Cardiac fibroblast (primary cell): Measurements from ENCODE around the gene MLYCD.

Experiments
- DNase-seq, 2 donors: peaks; one replicate each; pipeline versions ENCODE4 v3.0.0 to v3.0.0-alpha.2; 2010; ENCODE audit warnings: low read depth in 2 of 2
- H3K4me3 ChIP-seq, 2 donors: replicated peaks in 1 of 2; 1 replicate in 1 of 2; 2 replicates in 1 of 2; pipeline ENCODE4 v1.5.1; 2011; ENCODE audit warnings: low read depth in 2 of 2, low read length in 2 of 2, mild to moderate bottlenecking in 2 of 2, moderate library complexity in 1 of 2
- TF ChIP-seq, protein P1 (sequence below): IDR thresholded peaks from one replicate; pipeline ENCODE4 v1.5.1; 2011; ENCODE audit warnings: low read depth, mild to moderate bottlenecking, low read length, inconsistent platforms

MLYCD gene

DNA sequence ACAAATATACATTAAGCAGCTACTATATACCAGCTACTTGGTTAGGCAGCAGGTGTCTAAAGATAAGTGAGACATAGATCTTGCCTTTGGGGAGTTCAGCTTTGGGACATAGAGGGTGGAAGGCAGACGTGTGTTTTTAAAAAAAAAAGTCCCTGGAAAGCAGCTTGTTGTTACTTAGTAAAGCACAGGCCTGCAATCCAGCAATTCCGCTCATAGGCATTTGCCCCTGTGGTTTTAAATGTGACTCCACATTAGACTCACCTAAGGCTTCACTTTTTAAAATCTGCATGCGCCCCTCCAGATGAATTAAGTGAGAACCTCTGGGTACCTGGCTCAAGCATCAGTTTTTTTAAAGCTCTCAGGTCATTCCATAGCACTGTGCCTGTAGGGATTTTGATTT lies 7.2 kb upstream of the MLYCD start:
- TF ChIP-seq, protein P1, sequence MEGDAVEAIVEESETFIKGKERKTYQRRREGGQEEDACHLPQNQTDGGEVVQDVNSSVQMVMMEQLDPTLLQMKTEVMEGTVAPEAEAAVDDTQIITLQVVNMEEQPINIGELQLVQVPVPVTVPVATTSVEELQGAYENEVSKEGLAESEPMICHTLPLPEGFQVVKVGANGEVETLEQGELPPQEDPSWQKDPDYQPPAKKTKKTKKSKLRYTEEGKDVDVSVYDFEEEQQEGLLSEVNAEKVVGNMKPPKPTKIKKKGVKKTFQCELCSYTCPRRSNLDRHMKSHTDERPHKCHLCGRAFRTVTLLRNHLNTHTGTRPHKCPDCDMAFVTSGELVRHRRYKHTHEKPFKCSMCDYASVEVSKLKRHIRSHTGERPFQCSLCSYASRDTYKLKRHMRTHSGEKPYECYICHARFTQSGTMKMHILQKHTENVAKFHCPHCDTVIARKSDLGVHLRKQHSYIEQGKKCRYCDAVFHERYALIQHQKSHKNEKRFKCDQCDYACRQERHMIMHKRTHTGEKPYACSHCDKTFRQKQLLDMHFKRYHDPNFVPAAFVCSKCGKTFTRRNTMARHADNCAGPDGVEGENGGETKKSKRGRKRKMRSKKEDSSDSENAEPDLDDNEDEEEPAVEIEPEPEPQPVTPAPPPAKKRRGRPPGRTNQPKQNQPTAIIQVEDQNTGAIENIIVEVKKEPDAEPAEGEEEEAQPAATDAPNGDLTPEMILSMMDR = no peak
- no peak for DNase-seq
- no peak overlapping the region for H3K4me3 ChIP-seq

DNA sequence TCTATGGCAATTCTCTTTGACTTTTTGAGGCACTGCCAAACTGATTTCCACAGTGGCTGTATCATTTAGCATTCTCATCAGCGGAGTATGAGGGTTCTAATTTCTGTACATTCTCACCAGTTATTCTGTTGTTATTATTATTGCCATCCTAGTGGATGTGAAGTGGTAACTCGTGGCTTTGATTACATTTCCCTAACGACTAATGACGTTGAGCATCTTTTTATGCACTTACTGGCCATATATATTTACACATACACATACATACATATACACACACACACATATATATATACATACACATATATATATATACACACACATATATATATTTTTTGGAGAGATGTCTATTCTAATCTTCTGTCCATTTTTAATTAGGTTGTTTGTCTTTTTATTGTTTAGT lies 3.7 kb upstream of the MLYCD start:
- no peak for DNase-seq
- TF ChIP-seq, protein P1 = no peak
- H3K4me3 ChIP-seq = no peak overlapping the region

DNA sequence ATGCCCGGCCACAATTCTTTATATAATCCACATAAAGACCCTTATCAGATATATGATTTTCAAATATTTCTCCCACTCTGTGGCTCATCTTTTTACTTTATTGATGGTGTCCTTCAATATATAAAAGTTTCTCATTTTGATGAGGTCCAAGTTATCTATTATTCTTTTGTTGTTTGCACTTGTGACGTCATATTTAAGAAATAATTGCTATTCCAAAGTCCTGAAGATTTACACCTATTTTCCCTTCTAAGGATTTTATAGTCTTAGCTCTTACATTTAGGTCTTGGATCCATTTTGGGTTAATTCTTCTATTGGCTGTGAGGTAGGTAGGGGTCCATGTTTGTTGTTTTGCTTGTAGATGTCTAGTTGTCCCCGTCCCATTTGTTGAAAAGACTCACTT lies 3.0 kb upstream of the MLYCD start:
- no peak overlapping the region for H3K4me3 ChIP-seq

DNA sequence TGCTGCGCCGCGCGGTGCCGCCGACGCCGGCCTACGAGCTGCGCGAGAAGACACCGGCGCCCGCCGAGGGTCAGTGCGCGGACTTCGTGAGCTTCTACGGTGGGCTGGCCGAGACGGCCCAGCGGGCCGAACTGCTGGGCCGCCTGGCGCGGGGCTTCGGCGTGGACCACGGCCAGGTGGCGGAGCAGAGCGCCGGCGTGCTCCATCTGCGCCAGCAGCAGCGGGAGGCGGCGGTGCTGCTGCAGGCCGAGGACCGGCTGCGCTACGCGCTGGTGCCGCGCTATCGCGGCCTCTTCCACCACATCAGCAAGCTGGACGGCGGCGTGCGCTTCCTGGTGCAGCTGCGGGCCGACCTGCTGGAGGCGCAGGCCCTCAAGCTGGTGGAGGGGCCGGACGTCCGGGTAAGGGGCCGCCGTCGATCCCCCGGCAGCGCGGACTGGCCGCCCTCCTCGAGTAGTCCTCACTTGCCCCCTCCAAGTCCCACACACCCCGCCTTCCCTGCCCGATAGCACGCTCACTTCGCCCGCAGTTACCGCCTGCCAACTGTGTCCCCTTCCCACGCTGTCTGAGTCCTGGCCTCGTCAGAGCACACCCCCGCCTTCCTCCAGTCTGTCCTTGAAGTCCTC lies 470 bp downstream of the MLYCD start:
- DNase-seq = peak; percentile 59 to 67
- H3K4me3 ChIP-seq = peak overlapping the region; percentile 58 to 63
- TF ChIP-seq, protein P1 = no peak

More for the DNA sequence above, 3.0 kb upstream of the MLYCD start:
- no peak for DNase-seq
- TF ChIP-seq, protein P1 = no peak

DNA sequence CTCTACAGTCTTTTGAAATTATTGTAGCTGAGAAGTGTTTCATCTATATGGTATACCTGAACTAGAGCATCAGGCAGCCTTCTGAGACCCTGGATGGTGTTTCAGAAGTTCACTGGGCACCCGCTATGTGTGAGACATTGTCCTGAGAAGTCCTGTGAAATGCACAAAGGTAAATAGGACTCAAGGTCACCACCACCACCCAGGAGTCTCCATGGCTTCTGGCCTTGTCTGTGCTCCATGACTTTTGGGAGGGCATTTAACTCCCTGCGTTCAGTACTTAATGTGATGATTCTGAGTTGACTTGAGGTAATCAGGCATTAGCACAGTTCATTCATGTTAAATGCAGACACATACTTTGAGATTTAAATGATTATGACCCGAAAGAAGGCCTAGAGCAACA lies 1.1 kb downstream of the MLYCD start:
- TF ChIP-seq, protein P1 = no peak
- no peak for DNase-seq
- peak overlapping the region; percentile 58 to 63 for H3K4me3 ChIP-seq

DNA sequence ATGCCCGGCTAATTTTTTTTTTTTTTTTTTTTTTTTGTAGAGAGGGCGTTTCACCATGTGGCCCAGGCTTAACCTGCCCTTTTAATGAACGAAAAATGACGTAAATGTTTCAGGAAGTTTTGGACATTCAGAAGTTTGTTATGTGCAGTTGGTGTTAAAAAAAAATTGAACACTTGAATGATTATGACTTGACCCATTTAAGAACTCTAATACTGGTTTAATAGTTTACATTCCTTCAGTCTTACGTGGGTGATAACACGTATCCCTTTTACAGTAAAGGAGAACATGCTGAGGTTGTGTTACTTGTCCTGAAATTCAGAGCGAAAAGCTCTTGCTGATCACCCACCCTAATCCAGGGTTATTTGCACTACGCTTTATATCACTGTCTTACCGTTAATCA lies 1.7 kb downstream of the MLYCD start:
- TF ChIP-seq, protein P1 = no peak
- H3K4me3 ChIP-seq = no peak overlapping the region
- DNase-seq = no peak

DNA sequence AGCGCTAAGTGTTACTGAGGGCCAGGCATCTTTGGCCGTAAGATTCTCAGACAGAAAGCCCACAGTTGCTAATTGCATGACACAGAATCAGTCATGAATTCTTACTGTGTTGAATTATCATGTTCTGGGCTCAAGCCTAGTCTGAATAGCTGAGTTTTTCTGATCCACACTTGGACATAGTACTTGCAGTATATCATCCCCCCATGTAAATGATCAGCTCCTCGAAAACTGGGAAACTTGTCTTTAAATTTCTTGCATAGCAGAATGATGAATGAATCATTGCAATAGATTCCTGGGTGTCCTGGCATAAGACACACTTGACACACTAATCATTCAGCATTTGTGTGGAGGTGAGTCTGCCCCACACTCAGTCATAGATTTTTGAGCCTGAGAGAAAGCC lies 2.2 kb downstream of the MLYCD start:
- peak in 1 of 2 donors; percentile 29 for DNase-seq
- TF ChIP-seq, protein P1 = no peak
- H3K4me3 ChIP-seq = no peak overlapping the region
